K562 (cell line): ENCODE data around the gene HDAC1. TPM values are rescaled to one million over a fixed set of nuclear protein-coding genes. Genes with fewer than 3 reads are reported as not detected.

Experiments used
- ATAC-seq: fragments of 200-7000 bp; cut with Tn5 transposase; 3 replicates; pipeline ENCODE4 v1.9.1; 2020; ENCODE audit warnings: moderate library complexity
- BruUV-seq: library from RNA; stranded (reverse); fragments of 400-500 nt; replicated peaks from 2 replicates; lab custom pipeline; 2021; lab: Mats Ljungman, UMichigan
- CTCF ChIA-PET: fragments of 300-600 bp; formaldehyde crosslinking; extraction: SDS; loops from one replicate; lab custom pipeline; 2021; ENCODE audit warnings: low intra/inter-chr PET ratio; lab: Yijun Ruan, JAX
- POLR2A ChIA-PET: fragments of 300-600, 350-650 bp; sonication (Branson Sonifier 250); formaldehyde crosslinking; extraction: SDS; loops from one replicate; lab custom pipeline; 2021; ENCODE audit warnings: antibody characterized with exemption, inconsistent platforms; lab: Yijun Ruan, JAX
- DNase-seq, 4 experiments: peaks; one replicate each; pipeline versions ENCODE4 v3.0.0 to v3.0.0-alpha.2; 2011 to 2018; ENCODE audit warnings: low spot score in 3 of 4, mixed read lengths in 3 of 4; ENCODE audit errors: extremely low read depth in 1 of 4
- FAIRE-seq: peaks from 2 replicates; lab custom pipeline; 2011; peaks lifted over from hg19 to GRCh38; lab: Jason Lieb, UNC
- H2AFZ ChIP-seq: 2 replicates; pipeline ENCODE4 v1.6.0; 2011; ENCODE audit warnings: low read depth, low read length, control low read depth, inconsistent platforms
- H3K27ac ChIP-seq: fragments of 200-600 bp; 3 replicates; pipeline ENCODE4 v1.8.0; 2011; ENCODE audit warnings: low read depth, mild to moderate bottlenecking, control low read depth, inconsistent platforms, low read length, moderate library complexity, mixed read lengths; ENCODE audit errors: extremely low read depth
- H3K27me3 ChIP-seq, 2 experiments: fragments of 300-600 bp in 1 of 2; 2 replicates in 1 of 2; 3 replicates in 1 of 2; pipeline versions ENCODE4 v1.6.0 to v1.8.0; 2011; ENCODE audit warnings: inconsistent platforms in 2 of 2, low read length in 2 of 2, mild to moderate bottlenecking in 1 of 2, mixed read lengths in 1 of 2, moderate library complexity in 1 of 2; ENCODE audit not compliant: control insufficient read depth in 2 of 2, insufficient read depth in 2 of 2
- H3K36me3 ChIP-seq: fragments of 300-600 bp; 3 replicates; pipeline ENCODE4 v1.8.0; 2011; ENCODE audit warnings: mild to moderate bottlenecking, low read length, inconsistent platforms; ENCODE audit not compliant: control insufficient read depth, insufficient read depth
- H3K4me1 ChIP-seq, 2 experiments: fragments of 200-600 bp in 1 of 2; replicated peaks in 1 of 2; 2 replicates in 1 of 2; 3 replicates in 1 of 2; pipeline versions ENCODE4 v1.5.1 to v1.8.0; 2011; ENCODE audit warnings: inconsistent platforms in 2 of 2, low read length in 2 of 2, mild to moderate bottlenecking in 1 of 2, mixed read lengths in 1 of 2, moderate library complexity in 1 of 2; ENCODE audit not compliant: control insufficient read depth in 2 of 2, insufficient read depth in 2 of 2
- H3K4me2 ChIP-seq: 2 replicates; pipeline ENCODE4 v1.6.1; 2011; ENCODE audit warnings: low read length, control low read depth, inconsistent platforms, mixed read lengths; ENCODE audit not compliant: insufficient read depth
- H3K4me3 ChIP-seq: fragments of 200-600 bp; sonication (generic), shearing (Covaris generic); 2 replicates; pipeline ENCODE4 v1.5.1; 2016; ENCODE audit warnings: control low read depth, inconsistent platforms
- H3K79me2 ChIP-seq: fragments of 200-600 bp; 3 replicates; pipeline ENCODE4 v1.8.0; 2011; ENCODE audit warnings: low read length, inconsistent platforms; ENCODE audit not compliant: control insufficient read depth, insufficient read depth
- H3K9ac ChIP-seq, 2 experiments: 2 replicates each; pipeline versions ENCODE4 v1.6.0 to v1.6.1; 2011; ENCODE audit warnings: low read depth in 2 of 2, low read length in 2 of 2, control low read depth in 1 of 2, inconsistent platforms in 1 of 2, mild to moderate bottlenecking in 1 of 2, mixed read lengths in 1 of 2; ENCODE audit not compliant: insufficient read depth in 1 of 2
- H3K9me1 ChIP-seq: one replicate; pipeline ENCODE4 v1.6.0; 2011; ENCODE audit warnings: inconsistent platforms, mild to moderate bottlenecking, low read length, moderate library complexity; ENCODE audit not compliant: control insufficient read depth, insufficient read depth
- H3K9me3 ChIP-seq: replicated peaks from 2 replicates; pipeline ENCODE4 v1.5.1; 2011; ENCODE audit warnings: low read depth, low read length, inconsistent platforms; ENCODE audit not compliant: control insufficient read depth, insufficient read depth
- H4K20me1 ChIP-seq: replicated peaks from 2 replicates; pipeline ENCODE4 v1.6.1; 2011; ENCODE audit warnings: low read length, inconsistent platforms, mixed read lengths; ENCODE audit not compliant: control insufficient read depth, insufficient read depth
- NR2C2 ChIP-seq, 2 experiments: fragments of 200-800 bp in 1 of 2; sonication (Bioruptor generic) in 1 of 2; sonication (generic) in 1 of 2; formaldehyde crosslinking in 1 of 2; IDR thresholded peaks; 2 replicates each; pipeline versions ENCODE4 v1.6.1 to v1.8.0; 2016 to 2022; ENCODE audit warnings: mild to moderate bottlenecking in 1 of 2, missing compliant biosample characterization in 1 of 2, missing genetic modification characterization in 1 of 2, missing genetic modification reagents in 1 of 2
- OTX1 ChIP-seq: fragments of 450-650 bp; formaldehyde crosslinking; IDR thresholded peaks from 2 replicates; pipeline ENCODE4 v1.4.0; 2022; ENCODE audit warnings: mild to moderate bottlenecking
- RBM14 ChIP-seq: fragments of 200-400 bp; formaldehyde crosslinking; IDR thresholded peaks from 2 replicates; pipeline ENCODE4 v1.6.1; 2018; ENCODE audit warnings: low read depth, mild to moderate bottlenecking, low read length, moderate library complexity, borderline replicate concordance; ENCODE audit not compliant: insufficient read depth
- RNF2 ChIP-seq: sonication (generic); IDR thresholded peaks from 2 replicates; pipeline ENCODE4 v1.6.1; 2016
- ZNF644 ChIP-seq: fragments of 200-800 bp; sonication (Bioruptor generic); IDR thresholded peaks from 2 replicates; pipeline ENCODE4 v1.6.1; 2016; ENCODE audit warnings: low read depth, missing genetic modification characterization, missing compliant biosample characterization
- ZNF668 ChIP-seq: fragments of 250-450 bp; sonication (Bioruptor Pico); IDR thresholded peaks from 2 replicates; pipeline ENCODE4 v1.8.0; 2022; ENCODE audit warnings: mild to moderate bottlenecking, inconsistent platforms
- ZNF766 ChIP-seq: fragments of 200-800 bp; sonication (Bioruptor generic); conservative IDR thresholded peaks from 2 replicates; pipeline ENCODE4 v1.6.1; 2016; ENCODE audit warnings: missing genetic modification characterization, missing compliant biosample characterization
- ZNF79 ChIP-seq: fragments of 250-450 bp; sonication (Bioruptor Pico); IDR thresholded peaks from 2 replicates; pipeline ENCODE4 v1.4.0; 2020; ENCODE audit warnings: low read depth, mild to moderate bottlenecking, moderate library complexity
- ZSCAN32 ChIP-seq: fragments of 450-650 bp; formaldehyde crosslinking; IDR thresholded peaks from 2 replicates; pipeline ENCODE4 v1.4.0; 2020; ENCODE audit warnings: mild to moderate bottlenecking, moderate library complexity
- WGBS: fragments of 100-300 bp; shearing (Covaris generic); methylation state at CpG from one replicate; pipeline ENCODE4 v1.1.6; 2016; ENCODE audit warnings: low coverage, mixed read lengths; ENCODE audit not compliant: insufficient coverage; ENCODE audit errors: missing lambda C conversion rate; 5-methylcytosine and 5-hydroxymethylcytosine counted together
- in situ Hi-C: fragments of 300-500 bp; cut with MboI; formaldehyde crosslinking; loops from 4 replicates; pipeline ENCODE4 v1.15.0; 2018; ENCODE audit warnings: inconsistent platforms, mixed read lengths
- intact Hi-C: fragments of 100-400 bp; cut with micrococcal nuclease; formaldehyde crosslinking; loops from 2 replicates; pipeline ENCODE4 v1.14.2; 2022
- polyA plus RNA-seq, 8 experiments: library from polyadenylated mRNA; depleted of rRNA in 4 of 8; stranded (reverse) in 5 of 8; unstranded in 3 of 8; fragments of >200 nt; fragmentation: Nextera tagmentation in 2 of 8; fragmentation: Illumina TruSeq in 1 of 8; extraction: Ambion mirVana in 2 of 8; extraction: Trizol in 1 of 8; gene quantifications; 2 replicates each; pipeline versions ENCODE4 v1.2.1 to v1.2.3, GENCODE V29; 2011 to 2014; ENCODE audit warnings: inconsistent platforms in 1 of 8, missing spikeins in 1 of 8
- total RNA-seq, 7 experiments: library from RNA; depleted of rRNA in 6 of 7; stranded (reverse); fragments of >200 nt in 6 of 7; fragmentation: Illumina TruSeq in 2 of 7; extraction: Trizol in 2 of 7; gene quantifications; 2 replicates each; pipeline versions ENCODE4 v1.2.1 to v1.2.3, GENCODE V29; 2011 to 2021; ENCODE audit warnings: low replicate concordance in 1 of 7
- TF ChIP-seq, protein P1 (sequence below): sonication (generic); formaldehyde crosslinking; IDR thresholded peaks from 2 replicates; pipeline ENCODE4 v1.8.0; 2022; ENCODE audit warnings: mild to moderate bottlenecking, missing genetic modification reagents, borderline replicate concordance
- TF ChIP-seq, protein P2 (sequence below): fragments of 450-650 bp; formaldehyde crosslinking; conservative IDR thresholded peaks from 2 replicates; pipeline ENCODE4 v1.4.0; 2022; ENCODE audit warnings: mild to moderate bottlenecking, missing genetic modification characterization
- TF ChIP-seq, protein P3 (sequence below): fragments of 250-450 bp; sonication (Bioruptor Pico); IDR thresholded peaks from 2 replicates; pipeline ENCODE4 v1.8.0; 2022; ENCODE audit warnings: moderate library complexity, mild to moderate bottlenecking, inconsistent platforms
- TF ChIP-seq, protein P4 (sequence below): fragments of 250-450 bp; sonication (Bioruptor Pico); IDR thresholded peaks from 2 replicates; pipeline ENCODE4 v1.5.0; 2021; ENCODE audit warnings: mild to moderate bottlenecking, borderline replicate concordance

HDAC1 gene
- total and polyA plus RNA-seq, 9 of the 15 experiments (the other 6 are each of a cell fraction or from before 2014, with no cell fraction given), result 169 to 384 (median 193) TPM

DNA sequence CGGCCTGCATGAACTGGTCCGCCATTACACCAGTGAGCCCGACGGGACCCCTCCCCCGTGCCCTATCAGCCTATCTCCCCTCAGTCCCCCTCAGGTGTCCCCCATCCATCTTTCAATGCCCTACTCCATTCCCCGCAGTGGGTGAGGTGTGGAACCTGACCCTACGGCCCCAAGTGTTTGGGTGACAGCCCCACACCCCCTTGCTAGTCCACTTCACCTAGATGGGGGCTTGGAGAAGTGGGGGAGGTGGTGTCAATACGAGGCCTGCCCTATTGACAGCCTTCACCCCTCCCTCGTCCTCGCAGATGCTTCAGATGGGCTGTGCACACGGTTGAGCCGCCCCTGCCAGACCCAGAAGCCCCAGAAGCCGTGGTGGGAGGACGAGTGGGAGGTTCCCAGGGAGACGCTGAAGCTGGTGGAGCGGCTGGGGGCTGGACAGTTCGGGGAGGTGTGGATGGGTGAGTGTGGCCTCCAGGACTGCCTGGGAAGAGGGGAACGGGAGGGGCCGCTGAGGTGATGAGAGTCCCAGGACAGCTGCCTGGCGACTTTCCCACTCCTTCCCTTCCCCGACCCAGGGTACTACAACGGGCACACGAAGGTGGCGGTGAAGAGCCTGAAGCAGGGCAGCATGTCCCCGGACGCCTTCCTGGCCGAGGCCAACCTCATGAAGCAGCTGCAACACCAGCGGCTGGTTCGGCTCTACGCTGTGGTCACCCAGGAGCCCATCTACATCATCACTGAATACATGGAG is 15.7 kb upstream of the HDAC1 start:
- 35% methylated on average over 28 of the region's 30 CpGs for WGBS
- Histone ChIP-seq H3K4me2 (no peak overlapping the region), H3K27me3 (peaks cover 0 to 13% of the 10 kb centered on the region in 2 experiments; a peak in 2 of 5 replicates), H3K4me1 (peaks cover 8 to 34% of the 10 kb centered on the region in 2 experiments; a peak in 4 of 5 replicates), H3K79me2 (no peaks in the 10 kb centered on the region), H3K27ac (no peak overlapping the region), H2AFZ (peak overlapping the region; percentile 17; the same call in 1 of the 2 replicates), H3K9me1 (no peaks in the 10 kb centered on the region), H4K20me1 (no peaks in the 10 kb centered on the region), H3K4me3 (no peak overlapping the region), H3K36me3 (no peaks in the 10 kb centered on the region), H3K9ac (peak overlapping the region in 1 of 2 experiments; percentile 31; a peak in 2 of 4 replicates), H3K9me3 (no peaks in the 10 kb centered on the region)
- POLR2A ChIA-PET, result interaction anchor here (1.5 kb wide), 1 partner anchor 19 kb away, joined by 4 read pairs; no protein-coding TSS in a partner anchor
- DNase-seq (peak in 2 of 4 experiments; percentile 45 to 47), FAIRE-seq (no peak), ATAC-seq (peak; percentile 34)
- CTCF ChIA-PET, result interaction anchor here (0.6 kb wide), 1 partner anchor 299 kb away, joined by 4 read pairs; no protein-coding TSS in a partner anchor
- in situ Hi-C loops (no loop called here), intact Hi-C loops (no loop called here)
- no TSS peak for BruUV-seq
- no peak for TF ChIP-seq ZNF644
- TF ChIP-seq ZNF79 (CRISPR knock-in tag), result no peak
- no peak for TF ChIP-seq OTX1 (CRISPR knock-in tag)
- TF ChIP-seq RNF2, result no peak
- TF ChIP-seq, protein P1, sequence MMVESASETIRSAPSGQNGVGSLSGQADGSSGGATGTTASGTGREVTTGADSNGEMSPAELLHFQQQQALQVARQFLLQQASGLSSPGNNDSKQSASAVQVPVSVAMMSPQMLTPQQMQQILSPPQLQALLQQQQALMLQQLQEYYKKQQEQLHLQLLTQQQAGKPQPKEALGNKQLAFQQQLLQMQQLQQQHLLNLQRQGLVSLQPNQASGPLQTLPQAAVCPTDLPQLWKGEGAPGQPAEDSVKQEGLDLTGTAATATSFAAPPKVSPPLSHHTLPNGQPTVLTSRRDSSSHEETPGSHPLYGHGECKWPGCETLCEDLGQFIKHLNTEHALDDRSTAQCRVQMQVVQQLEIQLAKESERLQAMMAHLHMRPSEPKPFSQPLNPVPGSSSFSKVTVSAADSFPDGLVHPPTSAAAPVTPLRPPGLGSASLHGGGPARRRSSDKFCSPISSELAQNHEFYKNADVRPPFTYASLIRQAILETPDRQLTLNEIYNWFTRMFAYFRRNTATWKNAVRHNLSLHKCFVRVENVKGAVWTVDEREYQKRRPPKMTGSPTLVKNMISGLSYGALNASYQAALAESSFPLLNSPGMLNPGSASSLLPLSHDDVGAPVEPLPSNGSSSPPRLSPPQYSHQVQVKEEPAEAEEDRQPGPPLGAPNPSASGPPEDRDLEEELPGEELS, result no peak
- TF ChIP-seq ZNF668, result no peak
- no peak for TF ChIP-seq RBM14
- no peak for TF ChIP-seq NR2C2 (CRISPR knock-in tag; IDR thresholded peaks at IDR 0.05)
- TF ChIP-seq NR2C2 (tag; IDR thresholded peaks at IDR 0.05), result no peak
- TF ChIP-seq, protein P2, sequence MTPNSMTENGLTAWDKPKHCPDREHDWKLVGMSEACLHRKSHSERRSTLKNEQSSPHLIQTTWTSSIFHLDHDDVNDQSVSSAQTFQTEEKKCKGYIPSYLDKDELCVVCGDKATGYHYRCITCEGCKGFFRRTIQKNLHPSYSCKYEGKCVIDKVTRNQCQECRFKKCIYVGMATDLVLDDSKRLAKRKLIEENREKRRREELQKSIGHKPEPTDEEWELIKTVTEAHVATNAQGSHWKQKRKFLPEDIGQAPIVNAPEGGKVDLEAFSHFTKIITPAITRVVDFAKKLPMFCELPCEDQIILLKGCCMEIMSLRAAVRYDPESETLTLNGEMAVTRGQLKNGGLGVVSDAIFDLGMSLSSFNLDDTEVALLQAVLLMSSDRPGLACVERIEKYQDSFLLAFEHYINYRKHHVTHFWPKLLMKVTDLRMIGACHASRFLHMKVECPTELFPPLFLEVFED, result no peak
- TF ChIP-seq, protein P3, sequence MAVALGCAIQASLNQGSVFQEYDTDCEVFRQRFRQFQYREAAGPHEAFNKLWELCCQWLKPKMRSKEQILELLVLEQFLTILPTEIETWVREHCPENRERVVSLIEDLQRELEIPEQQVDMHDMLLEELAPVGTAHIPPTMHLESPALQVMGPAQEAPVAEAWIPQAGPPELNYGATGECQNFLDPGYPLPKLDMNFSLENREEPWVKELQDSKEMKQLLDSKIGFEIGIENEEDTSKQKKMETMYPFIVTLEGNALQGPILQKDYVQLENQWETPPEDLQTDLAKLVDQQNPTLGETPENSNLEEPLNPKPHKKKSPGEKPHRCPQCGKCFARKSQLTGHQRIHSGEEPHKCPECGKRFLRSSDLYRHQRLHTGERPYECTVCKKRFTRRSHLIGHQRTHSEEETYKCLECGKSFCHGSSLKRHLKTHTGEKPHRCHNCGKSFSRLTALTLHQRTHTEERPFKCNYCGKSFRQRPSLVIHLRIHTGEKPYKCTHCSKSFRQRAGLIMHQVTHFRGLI, result no peak
- TF ChIP-seq, protein P4, sequence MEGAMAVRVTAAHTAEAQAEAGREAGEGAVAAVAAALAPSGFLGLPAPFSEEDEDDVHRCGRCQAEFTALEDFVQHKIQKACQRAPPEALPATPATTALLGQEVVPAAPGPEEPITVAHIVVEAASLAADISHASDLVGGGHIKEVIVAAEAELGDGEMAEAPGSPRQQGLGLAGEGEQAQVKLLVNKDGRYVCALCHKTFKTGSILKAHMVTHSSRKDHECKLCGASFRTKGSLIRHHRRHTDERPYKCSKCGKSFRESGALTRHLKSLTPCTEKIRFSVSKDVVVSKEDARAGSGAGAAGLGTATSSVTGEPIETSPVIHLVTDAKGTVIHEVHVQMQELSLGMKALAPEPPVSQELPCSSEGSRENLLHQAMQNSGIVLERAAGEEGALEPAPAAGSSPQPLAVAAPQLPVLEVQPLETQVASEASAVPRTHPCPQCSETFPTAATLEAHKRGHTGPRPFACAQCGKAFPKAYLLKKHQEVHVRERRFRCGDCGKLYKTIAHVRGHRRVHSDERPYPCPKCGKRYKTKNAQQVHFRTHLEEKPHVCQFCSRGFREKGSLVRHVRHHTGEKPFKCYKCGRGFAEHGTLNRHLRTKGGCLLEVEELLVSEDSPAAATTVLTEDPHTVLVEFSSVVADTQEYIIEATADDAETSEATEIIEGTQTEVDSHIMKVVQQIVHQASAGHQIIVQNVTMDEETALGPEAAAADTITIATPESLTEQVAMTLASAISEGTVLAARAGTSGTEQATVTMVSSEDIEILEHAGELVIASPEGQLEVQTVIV (CRISPR knock-in tag), result no peak
- no peak for TF ChIP-seq ZSCAN32 (CRISPR knock-in tag)
- no peak for TF ChIP-seq ZNF766 (CRISPR knock-in tag)
